LNCaP clone FGC (cell line): ENCODE data around the gene AKR1C2.

Experiments used
- DNase-seq: peaks from one replicate; pipeline ENCODE4 v3.0.0-alpha.2; 2011; ENCODE audit warnings: low read depth
- H3K4me3 ChIP-seq: 2 replicates; pipeline ENCODE4 v1.5.1; 2011; ENCODE audit warnings: mild to moderate bottlenecking, low read depth, low read length, control low read depth
- TF ChIP-seq, protein P1 (sequence below): IDR thresholded peaks from 2 replicates; pipeline ENCODE4 v1.5.1; 2012; ENCODE audit warnings: mild to moderate bottlenecking; ENCODE audit not compliant: control insufficient read depth, insufficient read depth; ENCODE audit errors: extremely low read depth

AKR1C2 gene

DNA sequence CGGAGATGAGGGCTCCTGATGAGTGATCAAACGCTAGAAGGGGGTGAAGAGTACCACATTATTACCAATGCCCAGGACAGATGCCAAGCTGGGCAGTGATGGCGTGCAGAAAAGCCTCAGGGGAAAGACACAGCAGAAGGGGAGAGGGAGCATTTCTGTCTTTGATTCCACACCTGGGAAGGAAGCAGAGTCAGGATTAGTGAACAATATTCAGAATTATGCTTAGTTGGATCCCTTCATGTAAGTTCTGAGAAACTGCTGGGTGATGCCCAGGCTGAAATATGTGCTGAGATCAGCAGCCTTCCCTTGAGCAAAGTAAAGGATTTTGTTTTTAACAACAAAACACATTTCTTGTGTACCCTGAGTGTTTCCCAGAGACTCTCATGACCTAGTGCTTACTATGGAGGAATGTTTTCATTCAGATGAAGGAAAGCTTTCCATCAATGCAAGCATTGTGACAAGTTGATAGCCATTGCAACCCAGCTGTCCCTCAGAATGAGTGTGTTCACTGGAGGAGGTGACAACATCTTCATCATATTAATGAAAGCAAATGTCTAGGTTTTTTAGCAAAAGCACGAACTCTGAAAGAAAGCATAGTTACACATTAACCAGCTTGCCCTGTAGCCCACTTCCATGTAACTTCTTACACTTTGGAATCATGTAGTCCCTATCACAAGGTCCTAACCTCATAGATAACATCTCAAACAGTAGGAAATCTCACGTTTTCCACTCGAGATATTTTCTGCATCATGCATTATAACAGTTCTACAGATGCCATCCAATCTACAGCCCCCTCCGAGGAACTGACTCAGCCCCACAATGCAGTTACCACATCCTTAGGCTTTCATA is 64.2 kb downstream of the AKR1C2 start:
- DNase-seq, result no peak
- H3K4me3 ChIP-seq, result no peak overlapping the region
- TF ChIP-seq, protein P1, sequence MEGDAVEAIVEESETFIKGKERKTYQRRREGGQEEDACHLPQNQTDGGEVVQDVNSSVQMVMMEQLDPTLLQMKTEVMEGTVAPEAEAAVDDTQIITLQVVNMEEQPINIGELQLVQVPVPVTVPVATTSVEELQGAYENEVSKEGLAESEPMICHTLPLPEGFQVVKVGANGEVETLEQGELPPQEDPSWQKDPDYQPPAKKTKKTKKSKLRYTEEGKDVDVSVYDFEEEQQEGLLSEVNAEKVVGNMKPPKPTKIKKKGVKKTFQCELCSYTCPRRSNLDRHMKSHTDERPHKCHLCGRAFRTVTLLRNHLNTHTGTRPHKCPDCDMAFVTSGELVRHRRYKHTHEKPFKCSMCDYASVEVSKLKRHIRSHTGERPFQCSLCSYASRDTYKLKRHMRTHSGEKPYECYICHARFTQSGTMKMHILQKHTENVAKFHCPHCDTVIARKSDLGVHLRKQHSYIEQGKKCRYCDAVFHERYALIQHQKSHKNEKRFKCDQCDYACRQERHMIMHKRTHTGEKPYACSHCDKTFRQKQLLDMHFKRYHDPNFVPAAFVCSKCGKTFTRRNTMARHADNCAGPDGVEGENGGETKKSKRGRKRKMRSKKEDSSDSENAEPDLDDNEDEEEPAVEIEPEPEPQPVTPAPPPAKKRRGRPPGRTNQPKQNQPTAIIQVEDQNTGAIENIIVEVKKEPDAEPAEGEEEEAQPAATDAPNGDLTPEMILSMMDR, result no peak
